Activated naive CD4-positive, alpha-beta T cell treated with anti-CD3 and anti-CD28 coated beads, Interleukin-2, amount 50 U/mL, for 24 hours (primary cell): Measurements from ENCODE around the gene ERN1.
"Not testable (repeated sequence)": the region's sequence is repeated elsewhere in the genome, so short reads cannot be mapped to it uniquely, and the experiment has no call there.

Experiments used
- H3K27ac Mint-ChIP-seq: one replicate; pipeline ENCODE4 v1.8.0; 2021; ENCODE audit warnings: mild to moderate bottlenecking, mixed read lengths
- H3K27me3 Mint-ChIP-seq: one replicate; pipeline ENCODE4 v1.8.0; 2021; ENCODE audit warnings: mixed read lengths
- H3K36me3 Mint-ChIP-seq: one replicate; pipeline ENCODE4 v1.8.0; 2021; ENCODE audit warnings: mixed read lengths
- H3K4me1 Mint-ChIP-seq: one replicate; pipeline ENCODE4 v1.8.0; 2021; ENCODE audit warnings: mixed read lengths
- H3K4me3 Mint-ChIP-seq: one replicate; pipeline ENCODE4 v1.8.0; 2021; ENCODE audit warnings: mild to moderate bottlenecking, mixed read lengths
- H3K9me3 Mint-ChIP-seq: one replicate; pipeline ENCODE4 v1.8.0; 2021; ENCODE audit warnings: mixed read lengths

Gene ERN1

DNA sequence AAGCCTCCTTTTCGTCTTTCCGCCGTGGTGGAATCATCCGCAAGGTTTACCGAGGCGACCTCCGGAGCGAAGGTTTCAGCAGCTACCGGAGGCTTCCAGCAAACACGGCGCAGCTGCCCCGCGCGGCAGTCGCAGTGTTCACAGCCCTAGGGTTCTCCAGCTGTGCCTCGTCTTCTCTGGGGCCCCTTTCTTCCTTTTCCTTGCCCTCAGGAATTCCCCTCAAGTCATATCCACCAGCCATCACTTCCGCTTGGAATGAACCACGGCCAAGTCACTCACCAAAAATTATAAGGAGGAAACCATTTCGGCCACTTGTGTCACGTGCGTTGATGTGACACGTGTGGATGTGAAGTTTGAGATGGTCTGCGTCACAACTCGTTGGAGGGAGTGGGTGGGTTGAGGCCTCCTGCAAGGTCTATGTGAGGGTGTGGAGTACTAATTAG is 636 bp upstream of the ERN1 start:
- H3K27me3 Mint-ChIP-seq, result no peaks in the 10 kb centered on the region
- H3K4me3 Mint-ChIP-seq, result peak overlapping the region; percentile 90
- no peaks in the 10 kb centered on the region for H3K9me3 Mint-ChIP-seq
- peaks cover 46% of the 10 kb centered on the region for H3K4me1 Mint-ChIP-seq
- H3K27ac Mint-ChIP-seq, result peak overlapping the region; percentile 91
- H3K36me3 Mint-ChIP-seq, result no peaks in the 10 kb centered on the region

DNA sequence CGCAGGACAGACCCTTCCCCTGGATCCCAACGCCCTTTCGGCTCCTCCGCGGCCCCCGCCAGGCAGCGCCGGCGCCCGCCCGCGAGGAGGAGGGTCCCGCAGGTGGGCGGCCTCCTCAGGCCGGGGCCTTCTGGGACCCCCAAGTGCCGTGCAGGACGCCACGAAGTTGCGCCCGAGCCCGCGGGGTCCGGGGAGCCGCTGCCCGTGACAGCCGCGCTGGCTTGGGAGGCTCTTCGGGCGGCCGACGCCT is 504 bp downstream of the ERN1 start:
- no peaks in the 10 kb centered on the region for H3K9me3 Mint-ChIP-seq
- H3K27ac Mint-ChIP-seq, result no peak overlapping the region
- peaks cover 50% of the 10 kb centered on the region for H3K4me1 Mint-ChIP-seq
- peaks cover 5% of the 10 kb centered on the region for H3K36me3 Mint-ChIP-seq
- H3K4me3 Mint-ChIP-seq, result peak overlapping the region; percentile 96
- no peaks in the 10 kb centered on the region for H3K27me3 Mint-ChIP-seq

DNA sequence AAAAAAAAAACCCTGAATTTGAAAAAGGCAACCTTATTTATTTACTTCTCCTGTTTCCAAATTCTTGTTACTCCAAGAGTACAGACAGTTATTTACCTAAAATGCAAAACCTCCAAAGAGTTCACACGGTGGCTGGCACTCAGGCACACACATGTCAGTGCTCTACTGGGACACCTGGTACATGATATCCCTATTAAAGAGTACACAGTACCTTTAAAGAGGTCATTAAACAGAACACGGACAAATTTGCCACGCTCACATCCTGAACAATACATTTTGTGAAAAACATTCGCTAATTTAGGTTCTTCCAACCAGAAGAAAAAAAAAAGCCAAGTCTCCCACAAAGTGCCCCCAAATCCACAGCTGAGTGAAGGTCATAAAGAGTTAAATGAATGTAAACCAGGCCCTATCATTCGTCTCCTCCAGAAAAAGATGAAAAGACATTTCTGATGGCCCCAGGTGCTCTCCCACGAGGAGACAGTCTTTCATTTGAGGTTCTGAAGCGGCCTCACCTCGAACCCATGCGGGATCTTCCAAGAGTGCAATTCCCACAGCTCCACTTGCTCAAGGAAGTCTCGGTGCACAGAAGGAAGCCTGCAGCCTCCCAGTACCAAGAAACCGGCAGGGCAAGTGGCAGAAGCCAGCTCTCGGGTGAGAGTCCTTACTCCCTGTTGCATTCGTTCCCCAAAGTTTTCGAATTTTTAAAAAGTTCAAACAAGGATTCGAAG is 993 bp downstream of the ERN1 start:
- H3K4me3 Mint-ChIP-seq, result peak overlapping the region; percentile 96
- H3K4me1 Mint-ChIP-seq, result peaks cover 50% of the 10 kb centered on the region
- H3K9me3 Mint-ChIP-seq, result no peaks in the 10 kb centered on the region
- H3K27ac Mint-ChIP-seq, result peak overlapping the region; percentile 83
- H3K27me3 Mint-ChIP-seq, result no peaks in the 10 kb centered on the region
- H3K36me3 Mint-ChIP-seq, result peaks cover 6% of the 10 kb centered on the region

DNA sequence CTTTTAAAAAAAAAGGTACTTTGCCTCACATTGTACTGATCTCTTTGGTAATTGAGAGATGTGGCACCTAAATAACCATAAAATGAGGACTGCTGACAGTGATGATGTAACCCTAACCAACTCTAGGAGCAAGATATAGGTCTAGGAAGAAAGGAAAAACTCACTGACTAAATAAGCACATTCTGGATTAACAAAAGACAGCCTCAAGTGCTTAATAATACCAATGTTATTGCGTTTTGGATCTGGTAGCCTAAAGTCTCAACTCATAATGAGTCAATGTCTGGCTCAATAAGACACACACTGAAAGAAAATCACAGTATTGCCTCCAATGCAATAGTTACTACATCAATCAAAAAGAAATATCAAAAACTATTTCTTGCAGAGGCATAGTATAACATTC is 3.0 kb downstream of the ERN1 start:
- H3K9me3 Mint-ChIP-seq, result no peaks in the 10 kb centered on the region
- peaks cover 61% of the 10 kb centered on the region for H3K4me1 Mint-ChIP-seq
- H3K27ac Mint-ChIP-seq, result peak overlapping the region; percentile 59
- peak overlapping the region; percentile 69 for H3K4me3 Mint-ChIP-seq
- H3K36me3 Mint-ChIP-seq, result peaks cover 7% of the 10 kb centered on the region
- H3K27me3 Mint-ChIP-seq, result no peaks in the 10 kb centered on the region

DNA sequence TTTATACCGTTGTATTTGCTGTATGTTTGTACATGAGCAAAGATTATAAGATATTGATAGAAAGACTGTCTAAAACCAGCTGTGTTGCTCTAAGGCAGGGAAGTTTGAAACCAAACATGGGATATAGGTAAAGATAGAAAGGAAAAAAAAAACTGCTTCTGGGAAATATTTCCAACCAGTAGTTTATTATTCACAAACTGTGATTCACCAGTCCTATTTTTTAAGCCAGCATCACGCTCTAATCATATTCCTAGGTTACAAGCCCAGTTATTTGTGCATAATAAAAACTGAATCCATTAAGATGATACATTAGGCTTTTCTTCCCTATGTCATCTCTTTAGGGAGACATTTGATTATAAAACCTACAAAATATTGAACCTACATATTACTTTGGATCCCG is 4.0 kb downstream of the ERN1 start:
- Mint-ChIP-seq H3K27me3 (no peaks in the 10 kb centered on the region), H3K27ac (no peak overlapping the region), H3K4me3 (no peak overlapping the region), H3K4me1 (peaks cover 60% of the 10 kb centered on the region), H3K36me3 (peaks cover 8% of the 10 kb centered on the region), H3K9me3 (no peaks in the 10 kb centered on the region)

DNA sequence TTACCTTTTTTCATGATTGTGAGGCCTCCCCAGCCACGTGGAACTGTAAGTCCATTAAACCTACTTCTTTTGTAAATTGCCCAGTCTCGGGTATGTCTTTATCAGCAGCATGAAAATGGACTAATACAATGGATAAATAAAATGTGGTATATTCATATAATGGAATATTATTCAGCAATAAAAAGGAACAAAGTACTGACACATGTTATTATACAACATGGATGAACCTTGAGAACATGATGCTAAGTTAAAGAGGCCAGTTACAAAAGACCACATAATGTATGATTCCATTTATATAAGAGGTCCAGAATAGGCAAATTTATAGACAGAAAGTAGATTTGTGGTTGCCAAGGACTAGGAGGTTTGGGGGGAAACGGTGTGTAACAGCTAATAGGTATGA is 5.3 kb downstream of the ERN1 start:
- Mint-ChIP-seq H3K27me3 (no peaks in the 10 kb centered on the region), H3K4me3 (no peak overlapping the region), H3K9me3 (no peaks in the 10 kb centered on the region), H3K27ac (no peak overlapping the region), H3K4me1 (peaks cover 62% of the 10 kb centered on the region), H3K36me3 (peaks cover 8% of the 10 kb centered on the region)

DNA sequence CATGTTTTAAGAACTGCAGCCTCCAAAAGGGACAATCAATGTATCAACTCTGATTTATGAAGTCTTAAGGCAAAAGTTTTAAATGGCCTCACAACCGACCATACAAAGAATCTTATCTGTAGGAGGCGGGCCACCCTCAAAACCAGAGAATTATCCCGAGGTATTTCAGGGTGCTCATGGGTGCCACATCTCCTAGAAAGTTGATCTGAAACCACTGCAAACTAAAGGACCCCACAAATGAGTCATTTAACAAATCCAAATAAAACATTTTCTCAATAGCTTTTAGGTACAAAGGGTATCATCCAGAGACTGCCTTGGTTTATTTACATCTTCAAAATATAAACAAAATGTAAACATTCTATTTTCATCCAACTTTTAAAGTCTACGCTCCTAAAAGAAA is 6.8 kb downstream of the ERN1 start:
- Mint-ChIP-seq H3K4me3 (no peak overlapping the region), H3K27me3 (no peaks in the 10 kb centered on the region), H3K4me1 (peaks cover 61% of the 10 kb centered on the region), H3K9me3 (no peaks in the 10 kb centered on the region), H3K27ac (no peak overlapping the region), H3K36me3 (peaks cover 8% of the 10 kb centered on the region)

DNA sequence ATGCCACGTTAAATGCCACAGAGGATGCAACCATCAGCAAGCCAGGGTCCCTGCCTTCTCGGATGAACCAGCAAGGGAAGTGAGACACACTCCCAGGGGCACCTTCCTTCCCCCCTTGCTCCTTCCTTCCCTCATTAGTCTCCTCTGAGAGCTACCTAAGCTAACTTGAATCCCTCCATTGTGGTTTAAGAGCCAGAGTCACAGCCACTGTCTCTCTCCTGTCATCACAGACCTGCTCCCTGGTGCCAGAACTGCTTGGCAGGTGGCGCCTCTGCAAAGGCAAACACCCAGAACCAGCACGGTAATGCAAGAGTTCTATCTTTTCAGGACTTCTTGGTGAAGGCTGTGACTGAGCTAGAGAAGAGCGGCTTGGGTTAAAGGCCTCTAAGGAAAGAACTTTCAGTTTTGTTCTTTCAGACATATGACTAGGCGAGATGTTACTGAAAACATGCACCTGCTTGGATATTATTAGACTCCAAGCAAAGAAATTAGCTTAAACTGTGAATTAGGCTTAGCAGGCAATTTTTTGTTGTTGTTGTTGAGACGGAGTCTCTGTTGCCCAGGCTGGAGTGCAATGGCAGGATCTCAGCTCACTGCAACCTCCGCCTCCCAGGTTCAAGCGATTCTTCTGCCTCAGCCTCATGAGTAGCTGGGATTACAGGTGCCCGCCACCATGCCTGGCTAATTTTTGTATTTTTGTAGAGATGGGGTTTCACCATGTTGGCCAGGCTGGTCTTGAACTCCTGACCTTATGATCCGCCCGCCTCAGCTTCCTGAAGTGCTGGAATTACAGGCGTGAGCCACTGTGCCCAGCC is 8.8 kb downstream of the ERN1 start:
- H3K36me3 Mint-ChIP-seq, result not testable (repeated sequence)
- peaks cover 58% of the 10 kb centered on the region for H3K4me1 Mint-ChIP-seq
- H3K4me3 Mint-ChIP-seq, result peak overlapping the region; percentile 74

DNA sequence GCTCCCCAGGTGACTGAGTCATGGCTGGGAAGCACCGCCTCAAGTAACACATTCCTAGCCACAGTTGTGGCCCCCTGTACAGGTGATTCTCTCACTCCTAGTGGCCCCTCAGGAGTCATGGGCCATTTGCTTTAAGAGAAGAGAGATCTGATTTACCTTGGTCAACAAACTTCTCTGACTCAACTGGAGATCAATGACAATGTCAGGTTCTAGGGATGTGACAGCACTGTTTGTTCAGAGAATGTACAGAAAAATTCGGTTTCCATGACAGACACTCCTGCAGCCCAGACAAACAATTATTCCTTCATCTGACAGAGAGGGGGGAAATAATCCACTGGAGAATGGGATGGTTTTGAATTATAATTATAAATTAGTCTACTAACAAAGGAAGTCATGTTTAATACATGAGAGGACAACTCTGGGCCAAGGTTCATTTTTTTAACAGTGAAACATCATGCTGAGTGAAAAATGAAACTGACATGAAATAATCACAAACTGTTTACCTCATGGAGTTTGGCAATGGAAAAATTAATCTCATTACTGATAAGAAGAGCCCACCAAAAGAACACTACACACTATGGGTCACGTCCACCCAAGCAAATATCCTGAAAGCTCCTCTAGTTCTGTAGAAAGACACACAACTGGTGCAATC is 9.7 kb downstream of the ERN1 start:
- peaks cover 61% of the 10 kb centered on the region for H3K4me1 Mint-ChIP-seq
- peak overlapping the region; percentile 84 for H3K27ac Mint-ChIP-seq
- peak overlapping the region; percentile 54 for H3K4me3 Mint-ChIP-seq
- H3K27me3 Mint-ChIP-seq, result no peaks in the 10 kb centered on the region
- peaks cover 10% of the 10 kb centered on the region for H3K36me3 Mint-ChIP-seq
- H3K9me3 Mint-ChIP-seq, result no peaks in the 10 kb centered on the region

More for the DNA sequence above, 8.8 kb downstream of the ERN1 start:
- peak overlapping the region; percentile 84 for H3K27ac Mint-ChIP-seq
- H3K9me3 Mint-ChIP-seq, H3K27me3 Mint-ChIP-seq: not testable (repeated sequence)

DNA sequence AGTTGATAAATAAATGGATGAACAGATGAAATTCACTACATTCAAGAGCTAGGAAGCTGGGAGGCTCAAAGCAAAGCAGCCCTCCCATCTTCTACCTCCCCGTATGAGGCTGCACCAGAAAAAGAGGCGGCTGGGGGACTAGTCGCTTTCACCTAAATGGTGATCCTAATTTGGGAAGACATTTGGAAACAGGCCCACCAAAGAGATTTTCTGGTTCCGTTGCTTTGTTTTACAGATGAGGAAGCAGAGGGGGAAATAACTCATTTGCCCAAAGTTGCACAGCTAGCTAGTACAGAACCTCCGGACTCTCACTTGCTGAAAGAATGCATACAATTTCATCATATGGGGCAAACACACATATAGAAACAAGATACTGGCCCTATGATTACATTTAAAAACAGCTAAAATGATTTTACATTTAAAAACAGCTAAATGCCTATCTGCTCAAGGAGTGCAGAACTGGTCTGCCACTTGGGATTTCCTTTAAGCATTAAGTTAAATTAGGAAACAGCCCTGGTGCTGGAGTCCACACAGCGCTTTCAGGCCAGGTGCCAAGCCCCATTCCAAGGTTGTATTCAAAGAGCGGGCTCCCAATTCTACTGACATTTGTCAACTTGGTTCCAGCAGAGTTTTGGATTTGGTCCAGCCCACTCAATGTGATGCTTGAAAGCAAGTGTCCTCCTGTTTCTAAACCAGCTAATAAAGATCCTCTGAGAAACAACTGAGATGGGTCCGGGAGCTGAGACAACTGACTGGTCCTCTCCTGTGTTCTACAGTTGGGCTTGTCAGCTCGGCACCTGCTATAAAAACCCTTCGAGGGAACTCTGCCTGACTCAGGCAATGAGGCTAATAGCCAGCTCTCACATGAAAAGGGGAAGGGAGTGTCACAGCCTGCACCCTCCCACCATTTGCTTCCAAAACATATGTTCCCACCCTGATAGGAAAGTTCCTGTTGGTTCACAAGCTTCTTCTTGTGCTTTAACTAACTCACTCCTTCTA is 11.7 kb downstream of the ERN1 start:
- no peaks in the 10 kb centered on the region for H3K27me3 Mint-ChIP-seq
- H3K9me3 Mint-ChIP-seq, result no peaks in the 10 kb centered on the region
- H3K4me1 Mint-ChIP-seq, result peaks cover 68% of the 10 kb centered on the region
- H3K4me3 Mint-ChIP-seq, result no peak overlapping the region
- peaks cover 3% of the 10 kb centered on the region for H3K36me3 Mint-ChIP-seq
- no peak overlapping the region for H3K27ac Mint-ChIP-seq

DNA sequence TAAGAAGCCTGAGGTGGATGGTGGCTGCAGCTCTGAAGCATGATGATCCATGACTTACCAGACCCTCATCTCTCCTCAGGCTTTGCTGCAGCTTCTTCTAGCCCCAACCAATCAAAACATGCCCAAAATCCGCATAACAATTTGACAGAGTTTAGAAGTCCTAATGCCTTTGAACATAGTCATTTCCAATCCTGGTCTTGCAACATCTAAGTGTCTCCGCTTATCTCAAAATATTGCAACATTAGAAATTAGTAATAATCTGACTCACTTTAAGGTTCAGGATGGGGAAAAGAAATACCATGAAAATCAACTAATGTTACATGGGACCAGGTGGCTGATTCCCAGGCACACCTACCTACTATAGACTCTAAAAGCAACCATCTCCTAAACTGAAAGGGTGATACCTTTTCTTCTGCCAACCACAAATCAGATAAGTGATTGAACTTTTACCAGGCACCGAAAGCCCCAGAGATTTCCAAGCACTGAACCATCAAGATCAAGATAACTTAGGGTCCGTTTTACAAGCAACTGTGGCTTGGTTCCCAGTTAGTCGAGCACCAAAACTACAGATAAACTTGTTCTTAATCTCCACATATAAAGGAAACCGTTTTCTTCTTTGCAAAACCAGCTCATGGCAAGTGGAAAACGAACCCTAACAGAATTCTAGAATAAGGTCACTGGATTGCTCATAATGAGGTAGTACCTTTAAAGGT is 14.0 kb downstream of the ERN1 start:
- Mint-ChIP-seq H3K27me3 (no peaks in the 10 kb centered on the region), H3K27ac (peak overlapping the region; percentile 49), H3K9me3 (no peaks in the 10 kb centered on the region), H3K4me1 (peaks cover 56% of the 10 kb centered on the region), H3K4me3 (peak overlapping the region; percentile 19), H3K36me3 (peaks cover 2% of the 10 kb centered on the region)

DNA sequence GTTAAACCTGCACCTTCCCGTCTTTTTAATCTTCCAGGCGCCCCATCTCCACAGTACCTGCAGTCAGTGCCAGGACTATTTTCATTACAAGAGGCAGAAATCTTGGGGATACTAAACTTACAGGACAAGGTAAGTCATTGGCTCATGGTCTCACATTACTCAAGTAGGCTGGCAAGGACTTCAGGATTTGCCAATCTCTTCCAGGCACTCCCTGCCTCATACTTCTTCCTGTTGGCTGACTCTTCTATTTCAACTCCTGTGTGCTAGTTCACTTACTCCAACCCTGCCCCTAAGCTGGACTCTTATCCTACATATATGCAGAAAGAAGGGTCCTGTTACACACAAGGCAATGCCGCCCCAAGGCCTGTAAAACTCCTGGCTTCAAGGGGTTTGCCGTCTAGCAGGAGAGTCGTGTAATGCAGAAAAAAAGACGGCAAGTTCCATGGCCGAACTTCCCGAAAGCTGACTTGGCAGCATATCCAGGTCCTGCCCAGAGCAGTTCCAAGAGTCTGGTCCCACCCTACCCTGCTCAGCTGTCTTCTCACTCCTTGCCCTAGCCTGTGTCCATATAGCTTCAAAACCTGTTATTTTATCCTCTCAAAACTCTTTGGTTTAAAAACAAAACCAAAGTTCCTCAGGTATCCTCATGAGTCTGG is 14.8 kb downstream of the ERN1 start:
- Mint-ChIP-seq H3K9me3 (no peaks in the 10 kb centered on the region), H3K27me3 (no peaks in the 10 kb centered on the region), H3K36me3 (peaks cover 2% of the 10 kb centered on the region), H3K4me3 (no peak overlapping the region), H3K4me1 (peaks cover 55% of the 10 kb centered on the region), H3K27ac (peak overlapping the region; percentile 51)

DNA sequence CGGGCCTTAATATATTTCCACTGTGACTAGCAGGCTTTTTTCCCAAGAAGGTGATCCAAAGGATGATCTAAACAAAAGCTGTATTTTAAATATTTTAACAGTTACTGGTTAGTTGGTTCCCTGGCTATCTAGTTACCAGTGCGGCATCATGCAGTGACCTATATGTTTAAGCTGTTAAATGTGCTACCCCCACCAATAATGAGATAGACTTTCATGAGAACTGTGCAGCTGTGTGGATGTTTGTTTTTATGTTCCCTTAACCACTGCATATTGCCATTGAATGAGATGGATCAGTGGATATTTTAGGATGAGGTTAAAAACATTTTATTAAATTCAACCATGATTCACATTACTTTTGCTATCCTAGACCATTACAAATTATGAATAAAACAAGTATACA is 16.9 kb downstream of the ERN1 start:
- Mint-ChIP-seq H3K36me3 (peaks cover 2% of the 10 kb centered on the region), H3K27me3 (no peaks in the 10 kb centered on the region), H3K4me1 (peaks cover 58% of the 10 kb centered on the region), H3K9me3 (no peaks in the 10 kb centered on the region), H3K4me3 (no peak overlapping the region), H3K27ac (peak overlapping the region; percentile 68)

DNA sequence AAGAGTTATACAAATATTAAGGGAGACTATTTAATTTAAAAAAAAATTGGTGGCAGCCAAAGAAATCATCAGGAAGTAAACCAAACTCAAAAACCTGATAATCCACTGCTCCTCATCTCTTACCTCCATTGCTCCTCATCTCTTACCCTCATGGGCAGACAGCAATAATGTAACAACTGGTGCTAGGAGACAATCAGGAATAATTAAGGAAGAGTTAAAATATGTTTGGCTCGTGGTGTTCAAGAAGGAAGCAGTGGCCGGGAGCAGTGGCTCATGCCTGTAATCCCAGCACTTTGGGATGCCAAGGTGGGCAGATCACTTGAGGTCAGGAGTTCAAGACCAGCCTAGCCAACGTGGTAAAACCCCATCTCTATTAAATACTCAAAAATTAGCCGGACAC is 18.1 kb downstream of the ERN1 start:
- Mint-ChIP-seq H3K36me3 (peaks cover 2% of the 10 kb centered on the region), H3K27ac (no peak overlapping the region), H3K9me3 (no peaks in the 10 kb centered on the region), H3K27me3 (no peaks in the 10 kb centered on the region), H3K4me1 (peaks cover 63% of the 10 kb centered on the region), H3K4me3 (no peak overlapping the region)
